Transverse colon (tissue), 4 donors: ENCODE measurements around the gene C5orf22.

Source experiments
- CTCF ChIP-seq, 5 experiments: fragments of 200-600 bp in 3 of 5; fragments of 450-650 bp in 2 of 5; sonication (generic) in 3 of 5; IDR thresholded peaks; 1 replicate in 2 of 5; 2 replicates in 3 of 5; pipeline ENCODE4 v1.5.1; 2016 to 2017; ENCODE audit warnings: antibody characterized with exemption in 5 of 5, inconsistent platforms in 3 of 5, mild to moderate bottlenecking in 2 of 5, moderate library complexity in 1 of 5
- EP300 ChIP-seq: sonication (generic); formaldehyde crosslinking; IDR thresholded peaks from one replicate; pipeline ENCODE4 v1.6.1; 2017; ENCODE audit warnings: antibody characterized with exemption, low read depth
- POLR2A ChIP-seq: fragments of 450-650 bp; IDR thresholded peaks from one replicate; pipeline ENCODE4 v1.6.1; 2016; ENCODE audit warnings: antibody characterized with exemption, mild to moderate bottlenecking, moderate library complexity
- POLR2AphosphoS5 ChIP-seq, 3 donors: sonication (generic); formaldehyde crosslinking; IDR thresholded peaks; one replicate each; pipeline ENCODE4 v1.6.1; 2016; ENCODE audit warnings: antibody characterized with exemption in 3 of 3

DNA sequence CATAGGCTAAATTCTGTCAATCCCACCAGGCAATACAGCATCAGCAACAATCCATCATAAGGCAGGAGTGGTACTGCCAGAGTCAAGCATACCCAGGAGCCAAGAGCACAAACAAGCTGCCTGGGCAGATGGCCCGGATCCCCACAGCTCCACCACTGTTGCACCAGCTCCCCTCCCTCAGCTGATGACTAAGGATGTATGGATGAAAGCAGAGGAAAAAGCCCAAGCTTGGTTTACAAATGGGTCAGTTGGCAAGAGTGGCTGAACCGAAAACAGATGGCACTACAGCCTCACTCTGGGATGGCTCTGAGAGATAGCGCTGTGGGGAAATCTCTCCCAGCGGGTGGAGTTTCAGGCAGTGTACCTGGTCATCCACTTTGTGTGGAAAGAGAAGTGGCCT lies 29.6 kb upstream of the C5orf22 start:
- TF ChIP-seq CTCF (IDR thresholded peaks at IDR 0.05): no peak
- TF ChIP-seq POLR2A: no peak
- TF ChIP-seq POLR2AphosphoS5 (IDR thresholded peaks at IDR 0.05): no peak
- no peak for TF ChIP-seq EP300
